Stimulated activated naive CD8-positive, alpha-beta T cell treated with anti-CD3 and anti-CD28 coated beads, Interleukin-15, Interleukin-2, amounts not matched to agents 100 ng/mL and 50 ng/mL, for 24 hours (primary cell): ENCODE measurements around the gene GEMIN8.

ENCODE experiments used
- H3K27ac Mint-ChIP-seq: one replicate; pipeline ENCODE4 v1.8.0; 2021; ENCODE audit warnings: mild to moderate bottlenecking, mixed read lengths
- H3K27me3 Mint-ChIP-seq: one replicate; pipeline ENCODE4 v1.8.0; 2021; ENCODE audit warnings: mixed read lengths
- H3K36me3 Mint-ChIP-seq: one replicate; pipeline ENCODE4 v1.8.0; 2021; ENCODE audit warnings: low read depth, mixed read lengths
- H3K4me1 Mint-ChIP-seq: one replicate; pipeline ENCODE4 v1.8.0; 2021; ENCODE audit warnings: low read depth, mixed read lengths
- H3K4me3 Mint-ChIP-seq: one replicate; pipeline ENCODE4 v1.8.0; 2021; ENCODE audit warnings: mild to moderate bottlenecking, mixed read lengths
- H3K9me3 Mint-ChIP-seq: one replicate; pipeline ENCODE4 v1.8.0; 2021; ENCODE audit warnings: mixed read lengths

Gene GEMIN8

DNA sequence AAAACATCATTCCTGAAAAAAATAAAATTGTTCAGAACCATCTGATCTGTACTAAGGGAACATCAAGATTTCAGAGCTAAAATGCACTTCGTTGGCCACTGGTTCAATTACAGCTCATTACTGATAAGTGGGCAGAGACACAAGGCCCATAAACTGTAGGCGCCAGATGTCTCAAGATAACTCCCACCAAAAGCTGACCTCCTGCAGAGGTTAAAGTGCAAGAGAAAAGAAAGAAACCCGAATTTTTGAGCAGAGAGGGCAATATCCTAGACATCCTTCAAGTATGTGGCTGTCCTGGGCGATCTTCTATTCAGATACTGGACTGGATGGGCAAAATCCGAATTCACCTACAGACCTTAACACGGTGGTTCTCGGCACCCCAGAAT, 660 bp downstream of the GEMIN8 start:
- H3K4me1 Mint-ChIP-seq: peaks cover 30% of the 10 kb centered on the region
- peaks cover 8% of the 10 kb centered on the region for H3K36me3 Mint-ChIP-seq
- H3K4me3 Mint-ChIP-seq: peak overlapping the region; percentile 93
- H3K27me3 Mint-ChIP-seq: no peaks in the 10 kb centered on the region
- no peaks in the 10 kb centered on the region for H3K9me3 Mint-ChIP-seq
- H3K27ac Mint-ChIP-seq: peak overlapping the region; percentile 98

DNA sequence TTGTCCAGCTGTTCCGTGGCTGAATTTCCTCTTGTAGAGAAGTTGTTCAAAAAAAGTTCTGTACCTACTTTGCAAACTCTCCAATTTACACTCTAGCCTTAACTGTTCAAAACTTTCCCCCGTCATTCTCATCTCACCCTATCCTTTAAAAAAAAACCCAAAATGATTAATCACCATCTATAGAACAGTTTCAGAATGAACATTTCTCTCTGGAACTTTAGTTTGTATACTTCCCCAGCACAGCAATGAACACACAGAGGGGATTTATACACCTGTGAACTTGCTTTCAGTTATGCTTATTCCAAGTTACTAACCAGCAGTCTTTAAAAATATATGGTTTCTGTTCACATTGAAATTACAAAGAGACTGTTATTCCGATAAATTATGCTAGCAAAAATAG, 1.2 kb downstream of the GEMIN8 start:
- Mint-ChIP-seq H3K36me3 (peaks cover 8% of the 10 kb centered on the region), H3K4me3 (peak overlapping the region; percentile 93), H3K27ac (peak overlapping the region; percentile 98), H3K9me3 (no peaks in the 10 kb centered on the region), H3K4me1 (peaks cover 30% of the 10 kb centered on the region), H3K27me3 (no peaks in the 10 kb centered on the region)

DNA sequence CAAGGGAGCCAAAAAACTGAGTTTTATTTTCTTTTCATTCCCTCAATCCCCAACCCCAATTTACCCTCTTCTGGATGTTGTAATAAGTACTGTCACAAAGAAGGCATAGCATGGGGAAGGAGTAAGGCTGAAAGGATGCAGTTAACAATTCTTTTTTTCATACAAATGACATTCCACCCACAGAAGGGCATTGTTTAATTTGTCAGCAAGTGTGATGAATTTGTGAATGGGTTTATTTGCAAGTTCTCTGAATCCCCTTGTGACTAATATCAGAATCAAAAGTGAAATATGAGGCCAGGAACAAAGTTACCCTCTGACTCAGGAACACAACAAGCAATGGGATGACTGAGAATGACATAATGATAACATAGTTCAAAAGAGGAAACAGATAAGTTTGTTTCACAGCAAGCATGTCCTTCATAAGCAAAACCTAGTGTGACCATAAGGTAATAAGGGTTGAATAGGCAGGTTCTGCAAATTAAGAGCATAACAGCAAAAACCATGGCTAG, 2.1 kb downstream of the GEMIN8 start:
- peak overlapping the region; percentile 93 for H3K4me3 Mint-ChIP-seq
- H3K9me3 Mint-ChIP-seq: no peaks in the 10 kb centered on the region
- H3K4me1 Mint-ChIP-seq: peaks cover 30% of the 10 kb centered on the region
- peak overlapping the region; percentile 98 for H3K27ac Mint-ChIP-seq
- peaks cover 8% of the 10 kb centered on the region for H3K36me3 Mint-ChIP-seq
- H3K27me3 Mint-ChIP-seq: no peaks in the 10 kb centered on the region

DNA sequence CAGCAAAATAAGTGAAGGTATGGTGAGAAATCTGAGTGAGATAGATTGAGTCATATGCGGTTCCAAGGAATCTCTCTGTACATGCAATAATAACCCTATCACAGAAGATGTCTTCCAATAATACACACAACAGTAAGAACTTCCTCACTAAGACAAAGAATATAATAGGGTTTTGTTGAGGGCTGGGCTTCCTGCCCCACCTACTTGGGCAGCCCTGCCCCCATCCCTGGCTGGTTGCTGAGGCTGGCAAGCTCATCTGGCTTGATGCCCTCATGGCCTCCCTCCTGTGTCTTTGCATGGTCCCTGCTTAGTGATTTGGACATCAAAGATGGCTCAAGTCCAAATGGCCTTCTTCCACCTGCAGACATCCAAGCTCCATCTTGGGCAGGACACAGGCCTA, 2.7 kb downstream of the GEMIN8 start:
- peaks cover 8% of the 10 kb centered on the region for H3K36me3 Mint-ChIP-seq
- H3K27ac Mint-ChIP-seq: peak overlapping the region; percentile 98
- H3K4me3 Mint-ChIP-seq: peak overlapping the region; percentile 37
- peaks cover 30% of the 10 kb centered on the region for H3K4me1 Mint-ChIP-seq
- no peaks in the 10 kb centered on the region for H3K9me3 Mint-ChIP-seq
- H3K27me3 Mint-ChIP-seq: no peaks in the 10 kb centered on the region

DNA sequence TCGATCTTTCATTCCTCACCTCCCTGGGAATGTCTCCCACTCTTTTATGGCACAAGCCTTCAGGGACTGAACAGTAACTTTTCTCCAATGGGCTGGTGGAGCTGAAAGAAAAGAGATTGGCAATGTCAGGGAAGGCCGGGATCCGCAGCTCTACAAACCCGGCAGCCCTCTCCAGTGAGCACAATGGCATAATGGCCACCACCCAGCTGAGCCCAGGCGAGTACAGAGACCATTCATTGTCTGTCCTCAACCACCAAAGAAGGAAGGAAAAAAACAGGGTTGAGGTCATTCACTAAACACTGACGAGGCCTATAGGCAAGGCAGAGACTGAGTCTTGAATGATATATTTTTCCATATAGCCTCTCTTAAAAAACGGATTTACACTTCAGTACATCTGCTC, 3.6 kb downstream of the GEMIN8 start:
- Mint-ChIP-seq H3K4me1 (peaks cover 27% of the 10 kb centered on the region), H3K4me3 (no peak overlapping the region), H3K27ac (no peak overlapping the region)

DNA sequence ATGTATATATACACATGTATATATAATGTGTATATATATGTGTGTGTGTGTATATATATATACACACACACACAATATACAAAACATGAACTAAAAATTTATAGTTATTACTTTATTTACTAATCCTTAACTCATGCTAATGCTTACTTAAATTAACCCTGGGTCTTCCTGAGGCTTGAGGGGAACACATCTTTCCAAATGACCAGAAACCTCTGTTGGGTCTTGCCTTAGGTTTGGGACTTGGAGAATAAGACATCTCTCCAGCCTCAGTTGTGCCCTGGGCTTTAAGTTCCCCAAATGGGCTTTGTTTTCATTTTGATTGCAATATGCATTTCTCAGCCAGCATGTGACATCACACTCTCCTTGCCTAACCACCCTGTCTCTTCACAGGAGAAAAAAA, 7.7 kb downstream of the GEMIN8 start:
- Mint-ChIP-seq H3K4me1 (peaks cover 5% of the 10 kb centered on the region), H3K36me3 (peaks cover 27% of the 10 kb centered on the region), H3K9me3 (no peaks in the 10 kb centered on the region), H3K27ac (no peak overlapping the region), H3K27me3 (no peaks in the 10 kb centered on the region), H3K4me3 (no peak overlapping the region)

More for the DNA sequence above, 3.6 kb downstream of the GEMIN8 start:
- Mint-ChIP-seq H3K27me3 (no peaks in the 10 kb centered on the region), H3K9me3 (no peaks in the 10 kb centered on the region), H3K36me3 (peaks cover 10% of the 10 kb centered on the region)

DNA sequence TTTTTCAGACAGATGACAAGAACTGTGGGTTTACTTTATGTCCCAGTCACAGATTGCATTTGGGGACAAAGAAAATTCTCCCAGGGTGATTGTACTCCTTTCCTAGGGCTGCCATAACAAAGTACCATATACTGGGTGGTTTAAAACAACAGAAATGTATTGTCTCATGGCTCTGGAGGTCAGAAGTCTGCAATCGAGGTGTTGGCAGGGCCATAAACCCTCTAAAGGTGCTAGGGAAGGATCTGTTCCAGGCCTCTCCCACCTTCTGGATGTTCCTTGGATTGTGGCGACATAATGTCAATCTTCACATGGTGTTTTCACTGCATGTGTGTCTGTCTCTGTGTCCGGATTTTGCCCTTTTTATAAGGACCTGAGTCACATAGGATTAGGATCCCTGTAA, 12.3 kb downstream of the GEMIN8 start:
- H3K27ac Mint-ChIP-seq: no peak overlapping the region
- no peaks in the 10 kb centered on the region for H3K27me3 Mint-ChIP-seq
- no peaks in the 10 kb centered on the region for H3K9me3 Mint-ChIP-seq
- H3K4me1 Mint-ChIP-seq: peaks cover 19% of the 10 kb centered on the region
- H3K4me3 Mint-ChIP-seq: no peak overlapping the region
- peaks cover 35% of the 10 kb centered on the region for H3K36me3 Mint-ChIP-seq

DNA sequence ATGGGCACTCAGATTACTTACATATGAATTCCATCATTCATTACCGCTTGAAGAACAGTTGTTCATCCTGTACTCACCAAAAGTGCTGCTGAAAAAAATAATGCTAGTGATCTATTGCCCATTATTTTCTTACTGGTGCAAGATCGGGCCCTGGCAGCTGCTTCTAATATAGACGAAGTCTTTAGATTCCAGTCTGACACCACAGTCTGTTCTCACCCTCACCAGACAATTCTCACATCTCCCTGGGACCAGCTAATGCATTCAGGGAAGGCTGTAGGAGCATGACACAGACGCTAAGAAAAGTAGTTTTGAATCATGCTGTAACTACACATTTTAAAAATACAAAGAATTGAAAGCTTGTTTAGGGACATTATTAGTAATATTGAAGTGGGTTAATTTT, 13.8 kb downstream of the GEMIN8 start:
- Mint-ChIP-seq H3K36me3 (peaks cover 32% of the 10 kb centered on the region), H3K4me1 (peaks cover 19% of the 10 kb centered on the region), H3K4me3 (no peak overlapping the region)

DNA sequence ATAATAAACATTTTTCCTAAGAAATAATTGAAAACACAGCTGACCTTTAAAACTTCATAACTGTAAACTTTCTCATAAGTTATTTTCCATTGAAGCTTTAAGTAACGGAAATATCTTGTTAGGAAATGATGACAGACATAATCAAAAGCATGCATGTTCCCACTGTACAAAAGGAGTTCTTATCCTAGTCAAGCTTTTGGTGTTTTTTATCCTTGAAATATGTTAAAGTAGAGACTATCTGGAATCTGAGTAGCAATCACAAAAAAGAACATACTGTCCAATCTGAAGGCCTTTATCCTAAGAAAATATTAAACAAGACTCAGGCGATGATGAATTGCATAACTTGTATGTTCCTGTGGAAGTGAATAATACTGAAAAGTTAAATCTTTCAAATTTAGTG, 14.4 kb downstream of the GEMIN8 start:
- H3K27ac Mint-ChIP-seq: no peak overlapping the region

More for the DNA sequence above, 13.8 kb downstream of the GEMIN8 start:
- no peak overlapping the region for H3K27ac Mint-ChIP-seq
- H3K27me3 Mint-ChIP-seq: no peaks in the 10 kb centered on the region
- no peaks in the 10 kb centered on the region for H3K9me3 Mint-ChIP-seq

DNA sequence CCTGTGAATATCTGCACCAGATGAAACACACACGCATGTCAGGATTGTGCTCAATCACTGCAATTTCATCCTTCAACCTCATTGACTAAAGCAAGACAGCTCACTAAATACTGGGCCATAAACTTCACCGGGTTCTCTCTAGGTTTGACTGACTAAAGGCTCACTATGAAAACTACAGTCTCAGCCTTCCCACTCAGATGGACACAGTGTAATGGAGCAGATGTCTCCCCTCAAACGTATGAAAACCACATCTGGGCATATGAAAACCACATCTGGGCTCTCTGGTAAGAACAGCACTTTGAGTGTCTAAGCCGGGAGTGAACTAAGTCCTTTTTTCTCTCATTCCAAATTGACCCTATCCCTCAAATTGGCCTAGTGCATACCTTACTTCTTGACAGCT, 15.2 kb downstream of the GEMIN8 start:
- H3K27ac Mint-ChIP-seq: no peak overlapping the region
- H3K9me3 Mint-ChIP-seq: no peaks in the 10 kb centered on the region
- no peak overlapping the region for H3K4me3 Mint-ChIP-seq
- peaks cover 36% of the 10 kb centered on the region for H3K36me3 Mint-ChIP-seq
- peaks cover 19% of the 10 kb centered on the region for H3K4me1 Mint-ChIP-seq
- no peaks in the 10 kb centered on the region for H3K27me3 Mint-ChIP-seq

More for the DNA sequence above, 14.4 kb downstream of the GEMIN8 start:
- H3K36me3 Mint-ChIP-seq: peaks cover 32% of the 10 kb centered on the region
- H3K4me3 Mint-ChIP-seq: no peak overlapping the region
- H3K4me1 Mint-ChIP-seq: peaks cover 19% of the 10 kb centered on the region
- no peaks in the 10 kb centered on the region for H3K27me3 Mint-ChIP-seq
- no peaks in the 10 kb centered on the region for H3K9me3 Mint-ChIP-seq

DNA sequence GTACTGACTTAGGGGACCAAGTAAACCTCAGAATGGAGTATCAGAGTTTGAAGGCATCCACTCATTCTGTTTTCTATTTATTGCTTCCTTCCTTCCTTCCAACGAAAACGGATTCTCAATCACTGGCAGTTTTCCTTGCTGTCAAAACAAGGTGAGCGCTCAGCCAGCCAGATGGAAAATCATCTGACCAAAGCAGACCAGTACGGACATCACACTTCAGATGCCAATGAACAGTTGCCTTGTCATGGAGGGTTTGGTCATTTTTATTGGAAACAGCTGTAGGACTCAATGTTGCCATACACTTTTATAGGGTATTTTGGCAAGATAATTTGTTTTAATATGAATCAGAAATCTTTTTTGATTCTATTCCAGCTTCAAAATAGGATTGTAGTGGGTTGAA, 16.6 kb downstream of the GEMIN8 start:
- Mint-ChIP-seq H3K4me1 (peaks cover 19% of the 10 kb centered on the region), H3K36me3 (peaks cover 43% of the 10 kb centered on the region), H3K27ac (no peak overlapping the region), H3K27me3 (no peaks in the 10 kb centered on the region), H3K9me3 (no peaks in the 10 kb centered on the region), H3K4me3 (no peak overlapping the region)

DNA sequence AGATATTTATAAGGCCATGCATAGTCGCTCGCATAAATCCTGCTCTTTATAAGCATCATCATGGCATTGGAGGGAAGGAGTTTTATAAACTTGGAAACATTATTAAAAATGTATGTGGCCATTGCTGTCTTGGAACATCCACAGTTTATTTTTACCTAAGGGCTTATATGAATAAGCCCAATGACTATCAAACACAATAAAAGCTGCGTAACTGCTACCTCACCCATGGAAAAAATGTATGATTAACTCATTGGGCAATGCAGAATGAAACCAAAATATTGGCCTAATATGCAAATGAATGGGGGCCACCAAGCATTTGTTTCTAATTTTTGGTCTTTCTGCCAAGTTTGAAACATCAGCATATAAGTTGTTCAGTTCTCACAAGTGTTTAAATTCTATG, 19.1 kb downstream of the GEMIN8 start:
- H3K4me1 Mint-ChIP-seq: peaks cover 13% of the 10 kb centered on the region
- no peak overlapping the region for H3K4me3 Mint-ChIP-seq
- no peaks in the 10 kb centered on the region for H3K27me3 Mint-ChIP-seq
- no peaks in the 10 kb centered on the region for H3K9me3 Mint-ChIP-seq
- H3K36me3 Mint-ChIP-seq: peaks cover 46% of the 10 kb centered on the region
- no peak overlapping the region for H3K27ac Mint-ChIP-seq

DNA sequence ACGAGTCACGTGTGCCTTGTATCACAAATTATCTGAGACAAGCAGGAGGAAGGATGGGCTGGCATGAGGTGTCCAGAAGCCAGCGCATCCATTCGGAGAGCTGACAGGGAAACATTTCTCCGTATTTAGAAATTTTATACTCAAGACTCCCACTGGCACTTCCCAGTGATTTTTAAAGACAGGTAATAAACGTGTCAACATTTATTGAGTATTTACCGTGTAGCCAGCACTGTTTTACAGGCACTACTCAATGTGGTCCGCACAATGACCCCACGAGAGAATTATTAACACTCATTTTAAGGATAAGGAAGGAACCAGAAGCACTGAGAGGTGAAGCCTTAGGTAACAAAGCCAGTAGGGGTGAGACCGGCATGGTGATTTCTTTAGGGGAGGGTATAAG, 23.2 kb downstream of the GEMIN8 start:
- Mint-ChIP-seq H3K4me3 (no peak overlapping the region), H3K36me3 (peaks cover 35% of the 10 kb centered on the region), H3K9me3 (no peaks in the 10 kb centered on the region), H3K27ac (no peak overlapping the region), H3K27me3 (no peaks in the 10 kb centered on the region), H3K4me1 (peaks cover 15% of the 10 kb centered on the region)

DNA sequence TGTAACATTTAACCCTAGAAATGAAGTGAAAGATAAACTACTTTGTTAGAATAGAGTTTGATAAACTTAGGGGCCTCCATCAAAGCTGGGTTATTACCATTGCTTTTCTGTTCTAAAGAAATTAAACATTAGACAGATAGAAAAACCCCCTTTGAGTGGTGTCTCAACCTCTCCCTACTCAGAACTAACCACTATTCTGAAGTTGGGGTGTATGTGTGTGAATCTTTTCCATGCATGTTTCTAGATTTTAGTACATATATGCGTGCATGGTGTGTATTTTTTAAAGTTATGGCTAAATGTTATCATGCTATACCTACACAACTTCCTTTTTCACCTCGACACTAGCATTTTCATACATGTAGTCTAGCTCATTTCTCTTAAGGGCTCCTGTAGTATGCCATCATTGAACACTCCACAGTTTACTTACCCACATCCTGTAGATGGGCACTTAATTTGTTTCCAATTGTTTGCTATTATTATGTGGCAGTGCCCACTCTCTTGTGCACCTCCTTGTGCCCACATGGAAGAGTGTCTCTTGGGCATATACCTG, 25.7 kb downstream of the GEMIN8 start:
- Mint-ChIP-seq H3K36me3 (peaks cover 24% of the 10 kb centered on the region), H3K4me1 (peaks cover 15% of the 10 kb centered on the region), H3K9me3 (no peaks in the 10 kb centered on the region), H3K4me3 (no peak overlapping the region), H3K27ac (no peak overlapping the region), H3K27me3 (no peaks in the 10 kb centered on the region)

DNA sequence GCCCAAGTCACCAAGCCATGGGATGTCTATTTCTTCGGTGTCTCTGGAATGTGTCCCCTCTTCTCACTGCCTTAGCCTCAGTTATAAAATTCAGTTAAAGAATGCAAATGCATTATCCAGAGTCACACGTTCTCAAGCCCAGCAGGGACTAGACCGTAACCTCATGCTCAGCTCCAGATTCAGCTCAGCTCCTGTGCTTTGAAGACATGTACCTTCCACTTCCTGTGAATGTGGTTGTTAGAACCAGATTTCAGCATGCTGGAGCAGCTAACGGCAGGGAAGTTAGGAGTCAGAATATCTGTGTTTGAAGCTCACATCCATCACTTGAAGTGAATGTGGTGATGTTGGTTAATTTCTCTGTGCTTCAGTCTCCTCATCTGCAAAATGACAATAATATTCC, 26.7 kb downstream of the GEMIN8 start:
- H3K36me3 Mint-ChIP-seq: peaks cover 16% of the 10 kb centered on the region
- H3K9me3 Mint-ChIP-seq: no peaks in the 10 kb centered on the region
- no peak overlapping the region for H3K4me3 Mint-ChIP-seq
- H3K27me3 Mint-ChIP-seq: no peaks in the 10 kb centered on the region
- H3K4me1 Mint-ChIP-seq: peaks cover 15% of the 10 kb centered on the region
- H3K27ac Mint-ChIP-seq: peak overlapping the region; percentile 8

DNA sequence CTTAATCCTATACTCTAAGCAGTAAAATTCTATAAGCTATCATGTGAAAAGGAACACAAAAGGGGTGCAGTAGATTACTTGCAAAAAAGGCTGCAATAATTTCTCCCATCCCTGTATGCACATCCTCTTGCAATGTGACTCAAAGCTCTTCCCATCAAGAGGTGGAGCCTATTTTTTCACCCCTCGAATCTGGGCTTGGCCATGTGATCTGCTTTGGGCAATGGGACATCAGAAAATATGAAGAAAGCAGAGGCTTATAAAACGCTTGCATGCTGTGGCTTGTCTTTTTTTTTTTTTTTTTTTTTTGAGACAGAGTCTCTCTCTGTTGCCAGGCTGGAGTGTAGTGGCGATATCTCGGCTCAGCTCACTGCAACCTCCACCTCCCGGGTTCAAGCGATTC, 33.0 kb downstream of the GEMIN8 start:
- Mint-ChIP-seq H3K36me3 (no peaks in the 10 kb centered on the region), H3K27me3 (no peaks in the 10 kb centered on the region), H3K9me3 (no peaks in the 10 kb centered on the region), H3K4me3 (no peak overlapping the region), H3K27ac (no peak overlapping the region), H3K4me1 (no peaks in the 10 kb centered on the region)
